IMR-90 (cell line): ENCODE results near the gene STOX2. TPM values are rescaled to one million over a fixed set of nuclear protein-coding genes. Genes with fewer than 3 reads are reported as not detected.

ENCODE experiments used
- ATAC-seq: fragments of 200-7000 bp; cut with Tn5 transposase; 2 replicates; pipeline ENCODE4 v1.9.1; 2020; ENCODE audit warnings: low read depth, mild to moderate bottlenecking, moderate library complexity
- BruUV-seq: library from RNA; stranded (reverse); fragments of 400-500 nt; replicated peaks from 2 replicates; lab custom pipeline; 2021; lab: Mats Ljungman, UMichigan
- CTCF ChIA-PET: fragments of 300-600 bp; formaldehyde crosslinking; extraction: SDS; loops from one replicate; lab custom pipeline; 2021; ENCODE audit warnings: antibody characterized with exemption; lab: Yijun Ruan, JAX
- POLR2A ChIA-PET: fragments of 300-600 bp; sonication (Branson Sonifier 250); formaldehyde crosslinking; loops from one replicate; lab custom pipeline; 2022; ENCODE audit warnings: antibody characterized with exemption; ENCODE audit not compliant: unreplicated experiment; lab: Charles Lee
- DNase-seq: peaks from one replicate; pipeline ENCODE4 v3.0.0; 2013
- H2AFZ ChIP-seq: replicated peaks from 2 replicates; pipeline ENCODE3; 2013; ENCODE audit warnings: low read length, mild to moderate bottlenecking; ENCODE audit not compliant: poor library complexity
- H2AK5ac ChIP-seq: 2 replicates; pipeline ENCODE4 v1.6.1; 2013; ENCODE audit warnings: low read depth, low read length, inconsistent platforms
- H2AK9ac ChIP-seq: replicated peaks from 2 replicates; pipeline ENCODE3; 2013; ENCODE audit warnings: mild to moderate bottlenecking, low read depth, low read length, moderate library complexity; ENCODE audit not compliant: poor library complexity
- H2BK120ac ChIP-seq: 2 replicates; pipeline ENCODE4 v1.6.1; 2013; ENCODE audit warnings: low read depth, low read length, inconsistent platforms
- H2BK15ac ChIP-seq: 3 replicates; pipeline ENCODE4 v1.6.1; 2013; ENCODE audit warnings: low read depth, low read length, inconsistent platforms
- H2BK20ac ChIP-seq: 2 replicates; pipeline ENCODE4 v1.6.1; 2013; ENCODE audit warnings: low read depth, mild to moderate bottlenecking, inconsistent platforms, low read length, moderate library complexity
- H2BK5ac ChIP-seq: 2 replicates; pipeline ENCODE4 v1.6.1; 2013; ENCODE audit warnings: mild to moderate bottlenecking, low read depth, low read length, inconsistent platforms; ENCODE audit not compliant: poor library complexity, severe bottlenecking
- H3K14ac ChIP-seq: replicated peaks from 2 replicates; pipeline ENCODE4 v1.6.1; 2013; ENCODE audit warnings: low read depth, low read length, inconsistent platforms
- H3K18ac ChIP-seq: 2 replicates; pipeline ENCODE4 v1.6.1; 2013; ENCODE audit warnings: low read depth, low read length, control low read depth
- H3K23ac ChIP-seq: 2 replicates; pipeline ENCODE4 v1.6.1; 2013; ENCODE audit warnings: low read depth, low read length, inconsistent platforms
- H3K27ac ChIP-seq: 2 replicates; pipeline ENCODE4 v1.5.1; 2013; ENCODE audit warnings: mild to moderate bottlenecking, control low read depth, low read length; ENCODE audit not compliant: insufficient read depth
- H3K27me3 ChIP-seq: 2 replicates; pipeline ENCODE4 v1.6.1; 2013; ENCODE audit warnings: low read length; ENCODE audit not compliant: control insufficient read depth, insufficient read depth
- H3K36me3 ChIP-seq: 2 replicates; pipeline ENCODE4 v1.6.1; 2013; ENCODE audit warnings: low read length, mixed read lengths; ENCODE audit not compliant: control insufficient read depth, insufficient read depth
- H3K4ac ChIP-seq: 2 replicates; pipeline ENCODE4 v1.6.1; 2013; ENCODE audit warnings: low read depth, low read length, inconsistent platforms
- H3K4me1 ChIP-seq: 2 replicates; pipeline ENCODE4 v1.6.1; 2013; ENCODE audit warnings: low read length, mixed read lengths; ENCODE audit not compliant: control insufficient read depth, insufficient read depth
- H3K4me2 ChIP-seq: 2 replicates; pipeline ENCODE4 v1.6.1; 2013; ENCODE audit warnings: low read depth, mild to moderate bottlenecking, control low read depth, low read length, moderate library complexity
- H3K4me3 ChIP-seq: 2 replicates; pipeline ENCODE4 v1.5.1; 2013; ENCODE audit warnings: low read depth, mild to moderate bottlenecking, control low read depth, low read length, moderate library complexity; ENCODE audit not compliant: insufficient read depth
- H3K56ac ChIP-seq: 2 replicates; pipeline ENCODE4 v1.6.1; 2013; ENCODE audit warnings: low read length, inconsistent platforms; ENCODE audit not compliant: insufficient read depth; ENCODE audit errors: extremely low read depth
- H3K79me1 ChIP-seq, 2 experiments: 2 replicates each; pipeline ENCODE4 v1.6.1; 2013; ENCODE audit warnings: low read length in 2 of 2, inconsistent platforms in 1 of 2, low read depth in 1 of 2
- H3K9ac ChIP-seq: 2 replicates; pipeline ENCODE4 v1.6.1; 2013; ENCODE audit warnings: low read depth, low read length, control low read depth
- H3K9me1 ChIP-seq: 2 replicates; pipeline ENCODE4 v1.6.1; 2013; ENCODE audit warnings: low read length, inconsistent platforms; ENCODE audit not compliant: insufficient read depth
- H3K9me3 ChIP-seq: 2 replicates; pipeline ENCODE4 v1.6.1; 2013; ENCODE audit warnings: low read length; ENCODE audit not compliant: control insufficient read depth, insufficient read depth
- H4K20me1 ChIP-seq: 2 replicates; pipeline ENCODE4 v1.6.1; 2013; ENCODE audit warnings: low read length, inconsistent platforms; ENCODE audit not compliant: insufficient read depth
- H4K5ac ChIP-seq: 2 replicates; pipeline ENCODE4 v1.6.1; 2013; ENCODE audit warnings: mild to moderate bottlenecking, low read depth, low read length, control low read depth
- H4K8ac ChIP-seq, 2 experiments: 2 replicates each; pipeline ENCODE4 v1.6.1; 2013; ENCODE audit warnings: low read depth in 2 of 2, low read length in 2 of 2, control low read depth in 1 of 2, inconsistent platforms in 1 of 2
- H4K91ac ChIP-seq: 2 replicates; pipeline ENCODE4 v1.6.1; 2013; ENCODE audit warnings: low read depth, low read length, inconsistent platforms; ENCODE audit not compliant: insufficient read depth
- BHLHE40 ChIP-seq: fragments of 150-350 bp; IDR thresholded peaks from 2 replicates; pipeline ENCODE4 v1.6.1; 2016; ENCODE audit warnings: mild to moderate bottlenecking, low read depth, low read length
- CTCF ChIP-seq: conservative IDR thresholded peaks from 2 replicates; pipeline ENCODE4 v1.5.1; 2012; ENCODE audit warnings: mild to moderate bottlenecking, low read depth, low read length, improper control_type of control experiment
- ELK1 ChIP-seq: fragments of 150-350 bp; IDR thresholded peaks from 2 replicates; pipeline ENCODE4 v1.6.1; 2016; ENCODE audit warnings: low read depth, mild to moderate bottlenecking, low read length, moderate library complexity, borderline replicate concordance
- MAFK ChIP-seq: IDR thresholded peaks from 2 replicates; pipeline ENCODE4 v1.6.1; 2012; ENCODE audit warnings: low read depth, low read length, improper control_type of control experiment
- NFE2L2 ChIP-seq: fragments of 150-350 bp; IDR thresholded peaks from 2 replicates; pipeline ENCODE4 v1.6.1; 2016; ENCODE audit warnings: low read depth, mild to moderate bottlenecking, low read length
- RAD21 ChIP-seq: IDR thresholded peaks from 2 replicates; pipeline ENCODE4 v1.6.1; 2012; ENCODE audit warnings: low read length, improper control_type of control experiment
- RCOR1 ChIP-seq: IDR thresholded peaks from 2 replicates; pipeline ENCODE4 v1.6.1; 2012; ENCODE audit warnings: mild to moderate bottlenecking, low read length, improper control_type of control experiment; ENCODE audit not compliant: insufficient replicate concordance
- SMC3 ChIP-seq: fragments of 150-350 bp; IDR thresholded peaks from 2 replicates; pipeline ENCODE4 v1.6.1; 2016; ENCODE audit warnings: low read depth, mild to moderate bottlenecking, antibody characterized with exemption, low read length, moderate library complexity
- USF2 ChIP-seq: fragments of 150-350 bp; IDR thresholded peaks from 2 replicates; pipeline ENCODE4 v1.6.1; 2017; ENCODE audit warnings: mild to moderate bottlenecking, antibody characterized with exemption, low read length, low read depth
- WGBS, 2 experiments: methylation state at CpG; one replicate each; pipeline versions ENCODE4 v1.1.5 to v1.1.7; 2013; ENCODE audit warnings: missing lambda C conversion rate in 2 of 2; ENCODE audit not compliant: insufficient read length in 1 of 2; ENCODE audit errors: extremely low coverage in 2 of 2; 5-methylcytosine and 5-hydroxymethylcytosine counted together
- dilution Hi-C: fragments of 300-500 bp; cut with HindIII; formaldehyde crosslinking; loops from one replicate; pipeline ENCODE4 v1.14.3; 2018; ENCODE audit warnings: low sequenced_read_pairs; ENCODE audit not compliant: unreplicated experiment
- in situ Hi-C: fragments of 300-500 bp; cut with MboI; formaldehyde crosslinking; loops from 3 replicates; pipeline ENCODE4 v1.14.3; 2019; ENCODE audit warnings: low sequenced_read_pairs, inconsistent platforms, mixed read lengths
- intact Hi-C: fragments of 100-400 bp; cut with micrococcal nuclease; formaldehyde crosslinking; loops from 2 replicates; pipeline ENCODE4 v1.10.0; 2022
- polyA plus RNA-seq, 3 experiments: library from polyadenylated mRNA; depleted of rRNA; stranded (reverse); fragments of >200 nt; gene quantifications; 2 replicates each; pipeline ENCODE4 v1.2.3, GENCODE V29; 2012; ENCODE audit warnings: low replicate concordance in 1 of 3
- total RNA-seq: library from RNA; depleted of rRNA; stranded (reverse); fragments of >200 nt; gene quantifications from 2 replicates; pipeline ENCODE4 v1.2.3, GENCODE V29; 2012

STOX2 gene
- total and polyA plus RNA-seq, 2 of the 4 experiments (the other 2 are of a cell fraction), result 1.1 to 5.4 TPM

- Histone ChIP-seq H2BK20ac (peak overlapping the region; percentile 91), H2AK9ac (no peak overlapping the region), H3K14ac (peak overlapping the region; percentile 34; the same call in 1 of the 2 replicates), H3K4ac (peak overlapping the region; percentile 35), H3K4me1 (peaks cover 12% of the 10 kb centered on the region), H4K20me1 (no peaks in the 10 kb centered on the region), H3K27me3 (no peaks in the 10 kb centered on the region), H3K9ac (peak overlapping the region; percentile 54; the same call in 1 of the 2 replicates), H4K5ac (peak overlapping the region; percentile 91; the same call in 1 of the 2 replicates), H4K8ac (peak overlapping the region; percentile 18 to 60; a peak in 3 of 4 replicates), H2AFZ (peak overlapping the region; percentile 66), H2BK15ac (0 out of 3 replicates have a peak overlapping the region, but pooled peaks have one; percentile 49), H3K56ac (peak overlapping the region; percentile 45), H3K36me3 (peaks cover 2% of the 10 kb centered on the region; the same call in 1 of the 2 replicates), H2BK5ac (peak overlapping the region; percentile 69), H4K91ac (peak overlapping the region; percentile 72; the same call in 1 of the 2 replicates), H3K4me3 (no peak overlapping the region), H2AK5ac (no peak overlapping the region), H3K79me1 (no peaks in the 10 kb centered on the region), H3K23ac (no peak overlapping the region; the same call in none of the 2 replicates), H3K4me2 (peak overlapping the region; percentile 69; the same call in 1 of the 2 replicates), H3K9me1 (no peaks in the 10 kb centered on the region), H2BK120ac (peak overlapping the region; percentile 82), H3K18ac (peak overlapping the region; percentile 57; the same call in 1 of the 2 replicates), H3K27ac (peak overlapping the region; percentile 100), H3K9me3 (no peaks in the 10 kb centered on the region)
- DNase-seq, result peak; percentile 84
- dilution Hi-C loops, result no loop called here
- in situ Hi-C loops, result no loop called here
- ChIA-PET CTCF (interaction anchor here (0.7 to 1.4 kb wide), 4 partner anchors 22 to 98 kb away, joined by 3 to 4 read pairs (median 4); no protein-coding TSS in a partner anchor), POLR2A (interaction anchor here (0.6 to 1.0 kb wide), 4 partner anchors 12 to 149 kb away, joined by 3 to 5 read pairs (median 4); no protein-coding TSS in a partner anchor)
- BruUV-seq, result TSS peak; percentile 92
- intact Hi-C loops, result loop anchor here (1.0 to 5.0 kb wide), 5 partner anchors 23 to 175 kb away; partner anchors contain the start of gene STOX2
- TF ChIP-seq RAD21, result no peak
- no peak for TF ChIP-seq CTCF
- no peak for TF ChIP-seq RCOR1
- TF ChIP-seq NFE2L2, result no peak
- no peak for TF ChIP-seq ELK1
- no peak for TF ChIP-seq BHLHE40
- no peak for TF ChIP-seq SMC3
- TF ChIP-seq USF2, result no peak
- no peak for TF ChIP-seq MAFK
- WGBS, 2 experiments, result 7% methylated on average over 6 of the region's 20 CpGs; no CpG with 5 or more reads in 1 of the 2 experiments
- ATAC-seq, result peak; percentile 84
These were observed 111.9 kb downstream of the STOX2 start for GRCh38 chr4:184016759-184017668.
